ENCODE results near the gene IL4. TPM values are rescaled to one million over a fixed set of nuclear protein-coding genes. Genes with fewer than 3 reads are reported as not detected.
A peak's percentile ranks its signal among the peaks of the same experiment; 100 is the strongest.

IL4 gene
- polyA plus RNA-seq, 3 donors, result not detected

GRCh38 chr5:132641241-132641723 is 32.5 kb upstream of the IL4 start:
- Histone ChIP-seq H3K9me3 (replicated peaks in 1 of 2; ENCODE audit: control insufficient read depth in 1 of 2, insufficient read depth in 1 of 2, low read length in 2 of 2) (no peaks in the 10 kb centered on the region), H3K4me2 (replicated peaks; ENCODE audit: extremely low read depth, low read length, poor library complexity, severe bottlenecking) (no peak overlapping the region), H3K9ac (ENCODE audit: insufficient read depth, low read length, poor library complexity, severe bottlenecking) (no peak overlapping the region), H3K36me3 (replicated peaks in 1 of 2; ENCODE audit: control insufficient read depth in 1 of 2, insufficient read depth in 2 of 2, low read length in 2 of 2) (peaks cover 59 to 72% of the 10 kb centered on the region in 2 donors), H3K27ac (ENCODE audit: low read depth in 1 of 2, low read length in 2 of 2) (no peak overlapping the region), H3K4me1 (ENCODE audit: control insufficient read depth in 1 of 2, insufficient read depth in 2 of 2, low read length in 2 of 2) (no peaks in the 10 kb centered on the region), H2AFZ (ENCODE audit: insufficient read depth, low read depth, low read length, poor library complexity, severe bottlenecking) (no peak overlapping the region), H3K27me3 (ENCODE audit: control insufficient read depth in 2 of 2, insufficient read depth in 2 of 2, low read length in 2 of 2) (no peaks in the 10 kb centered on the region), H4K20me1 (ENCODE audit: insufficient read depth, low read length) (no peaks in the 10 kb centered on the region), H3K79me2 (ENCODE audit: insufficient read depth, low read length) (no peaks in the 10 kb centered on the region), H3K4me3 (replicated peaks in 1 of 3; ENCODE audit: low read depth in 2 of 3, low read length in 3 of 3) (no peak overlapping the region)
- peak overlapping the region in 1 of 7 donors; percentile 61 for H3K27ac Mint-ChIP-seq
- H3K36me3 Mint-ChIP-seq, result peaks cover 65 to 76% of the 10 kb centered on the region in 2 donors
- H3K4me1 Mint-ChIP-seq, result no peaks in the 10 kb centered on the region
- intact Hi-C loops (cut with micrococcal nuclease), result no loop called here
- no peak for TF ChIP-seq CTCF (IDR thresholded peaks at IDR 0.05)
- H3K9me3 Mint-ChIP-seq, result peaks cover 0 to 2% (median 0%) of the 10 kb centered on the region in 7 donors
- DNase-seq, result no peak
- H3K27me3 Mint-ChIP-seq (ENCODE audit: low read depth in 3 of 3), result no peaks in the 10 kb centered on the region
- 100% methylated on average over 1 of the region's 3 CpGs for WGBS (ENCODE audit: insufficient coverage)
- H3K4me3 Mint-ChIP-seq, result no peak overlapping the region

- peaks cover 56 to 67% of the 10 kb centered on the region in 2 donors for H3K36me3 ChIP-seq (replicated peaks in 1 of 2; ENCODE audit: control insufficient read depth in 1 of 2, insufficient read depth in 2 of 2, low read length in 2 of 2)
Observed at GRCh38 chr5:132641841-132642240, 31.9 kb upstream of the IL4 start.

More at GRCh38 chr5:132641841-132642240, 31.9 kb upstream of the IL4 start:
- no peak for TF ChIP-seq CTCF (IDR thresholded peaks at IDR 0.05)
- no peaks in the 10 kb centered on the region for H3K4me1 ChIP-seq (ENCODE audit: control insufficient read depth in 1 of 2, insufficient read depth in 2 of 2, low read length in 2 of 2)
- H3K4me2 ChIP-seq (replicated peaks; ENCODE audit: extremely low read depth, low read length, poor library complexity, severe bottlenecking), result no peak overlapping the region
- no peaks in the 10 kb centered on the region for H4K20me1 ChIP-seq (ENCODE audit: insufficient read depth, low read length)
- no peak overlapping the region for H3K9ac ChIP-seq (ENCODE audit: insufficient read depth, low read length, poor library complexity, severe bottlenecking)
- H2AFZ ChIP-seq (ENCODE audit: insufficient read depth, low read depth, low read length, poor library complexity, severe bottlenecking), result no peak overlapping the region
- DNase-seq, result no peak
- peaks cover 0 to 3% (median 0%) of the 10 kb centered on the region in 3 donors for H3K27me3 Mint-ChIP-seq (ENCODE audit: low read depth in 3 of 3)
- 100% methylated on average over 1 of the region's 3 CpGs for WGBS (ENCODE audit: insufficient coverage)
- H3K79me2 ChIP-seq (ENCODE audit: insufficient read depth, low read length), result no peaks in the 10 kb centered on the region
- intact Hi-C loops (cut with micrococcal nuclease), result no loop called here
- H3K4me1 Mint-ChIP-seq, result no peaks in the 10 kb centered on the region
- no peaks in the 10 kb centered on the region for H3K9me3 ChIP-seq (replicated peaks in 1 of 2; ENCODE audit: control insufficient read depth in 1 of 2, insufficient read depth in 1 of 2, low read length in 2 of 2)
- peaks cover 0 to 4% (median 0%) of the 10 kb centered on the region in 7 donors for H3K9me3 Mint-ChIP-seq
- H3K27ac Mint-ChIP-seq, result no peak overlapping the region
- peaks cover 61 to 76% of the 10 kb centered on the region in 2 donors for H3K36me3 Mint-ChIP-seq
- H3K27ac ChIP-seq (ENCODE audit: low read depth in 1 of 2, low read length in 2 of 2), result no peak overlapping the region
- no peak overlapping the region for H3K4me3 ChIP-seq (replicated peaks in 1 of 3; ENCODE audit: low read depth in 2 of 3, low read length in 3 of 3)
- H3K4me3 Mint-ChIP-seq, result no peak overlapping the region
- H3K27me3 ChIP-seq (ENCODE audit: control insufficient read depth in 2 of 2, insufficient read depth in 2 of 2, low read length in 2 of 2), result no peaks in the 10 kb centered on the region
